Keratinocyte (primary cell): ENCODE results near the gene KCNMA1. TPM values are rescaled to one million over a fixed set of nuclear protein-coding genes. Genes with fewer than 3 reads are reported as not detected.

ENCODE experiments used
- DNase-seq: peaks from one replicate; pipeline ENCODE4 v3.0.0-alpha.2; 2011; ENCODE audit warnings: low read depth, missing footprints, low spot score
- FAIRE-seq: peaks from 2 replicates; lab custom pipeline; 2011; peaks lifted over from hg19 to GRCh38; lab: Jason Lieb, UNC
- H2AFZ ChIP-seq: 2 replicates; pipeline ENCODE4 v1.6.0; 2012; ENCODE audit warnings: low read length, control low read depth, inconsistent platforms; ENCODE audit not compliant: control insufficient read depth
- H3K27ac ChIP-seq: 2 replicates; pipeline ENCODE4 v1.5.1; 2011; ENCODE audit warnings: low read length; ENCODE audit not compliant: control insufficient read depth, insufficient read depth
- H3K27me3 ChIP-seq: 3 replicates; pipeline ENCODE4 v1.6.0; 2011; ENCODE audit warnings: low read length; ENCODE audit not compliant: control insufficient read depth, insufficient read depth; ENCODE audit errors: extremely low read depth
- H3K36me3 ChIP-seq, 2 experiments: 2 replicates in 1 of 2; 3 replicates in 1 of 2; pipeline ENCODE4 v1.5.1; 2011; ENCODE audit warnings: low read length in 2 of 2, mild to moderate bottlenecking in 1 of 2; ENCODE audit not compliant: control insufficient read depth in 2 of 2, insufficient read depth in 2 of 2; ENCODE audit errors: extremely low read depth in 1 of 2
- H3K4me1 ChIP-seq: 3 replicates; pipeline ENCODE4 v1.5.1; 2011; ENCODE audit warnings: low read length; ENCODE audit not compliant: control insufficient read depth, insufficient read depth; ENCODE audit errors: extremely low read depth
- H3K4me2 ChIP-seq: 3 replicates; pipeline ENCODE4 v1.6.0; 2011; ENCODE audit warnings: low read depth, low read length; ENCODE audit not compliant: control insufficient read depth, insufficient read depth; ENCODE audit errors: extremely low read depth
- H3K4me3 ChIP-seq, 3 experiments: fragments of 200-600 bp in 1 of 3; sonication (generic) in 1 of 3; 2 replicates in 2 of 3; 3 replicates in 1 of 3; pipeline ENCODE4 v1.5.1; 2011 to 2016; ENCODE audit warnings: low read length in 3 of 3, mild to moderate bottlenecking in 3 of 3, control low read depth in 2 of 3, inconsistent platforms in 1 of 3, low read depth in 1 of 3, mixed read lengths in 1 of 3, mixed run types in 1 of 3, moderate library complexity in 1 of 3; ENCODE audit not compliant: control insufficient read depth in 2 of 3, insufficient read depth in 2 of 3; ENCODE audit errors: extremely low read depth in 1 of 3
- H3K79me2 ChIP-seq: 2 replicates; pipeline ENCODE4 v1.6.0; 2012; ENCODE audit warnings: low read length; ENCODE audit not compliant: control insufficient read depth, insufficient read depth
- H3K9ac ChIP-seq: 3 replicates; pipeline ENCODE4 v1.6.0; 2011; ENCODE audit warnings: low read length; ENCODE audit not compliant: control insufficient read depth, insufficient read depth; ENCODE audit errors: extremely low read depth
- H3K9me1 ChIP-seq: 3 replicates; pipeline ENCODE4 v1.6.0; 2011; ENCODE audit warnings: low read length; ENCODE audit not compliant: control insufficient read depth, insufficient read depth; ENCODE audit errors: extremely low read depth
- H3K9me3 ChIP-seq: 2 replicates; pipeline ENCODE4 v1.5.1; 2012; ENCODE audit warnings: low read depth, low read length; ENCODE audit not compliant: control insufficient read depth
- H4K20me1 ChIP-seq: 3 replicates; pipeline ENCODE4 v1.6.0; 2011; ENCODE audit warnings: low read length; ENCODE audit not compliant: control insufficient read depth, insufficient read depth; ENCODE audit errors: extremely low read depth
- CTCF ChIP-seq, 3 experiments: IDR thresholded peaks in 1 of 3; conservative IDR thresholded peaks in 1 of 3; optimal IDR thresholded peaks in 1 of 3; 2 replicates in 2 of 3; 3 replicates in 1 of 3; pipeline versions ENCODE3 to v1.5.1; 2011; ENCODE audit warnings: low read length in 3 of 3, mild to moderate bottlenecking in 3 of 3, moderate library complexity in 2 of 3, control low read depth in 1 of 3, inconsistent platforms in 1 of 3; ENCODE audit not compliant: insufficient read depth in 2 of 3; ENCODE audit errors: extremely low read depth in 1 of 3
- EZH2 ChIP-seq: IDR thresholded peaks from one replicate; pipeline ENCODE4 v1.6.1; 2012; ENCODE audit warnings: inconsistent platforms, mild to moderate bottlenecking, low read length, moderate library complexity
- dilution Hi-C: fragments of 300-500 bp; cut with MboI; formaldehyde crosslinking; loops from one replicate; pipeline ENCODE4 v1.7.0; 2020; ENCODE audit warnings: low sequenced_read_pairs; ENCODE audit not compliant: extremely low pct_ligation_motif_present
- polyA plus RNA-seq, 5 experiments: library from polyadenylated mRNA; depleted of rRNA in 3 of 5; stranded (reverse) in 3 of 5; stranded (forward) in 1 of 5; unstranded in 1 of 5; fragments of >200 nt; gene quantifications; 1 replicate in 1 of 5; 2 replicates in 3 of 5; 3 replicates in 1 of 5; pipeline versions ENCODE4 v1.2.1 to v1.2.3, GENCODE V29; 2011 to 2012; ENCODE audit warnings: missing spikeins in 2 of 5, low read depth in 1 of 5, low replicate concordance in 1 of 5

KCNMA1 gene
- polyA plus RNA-seq, 1 donor (not counting 4 experiments of a cell fraction or from before 2014, with no cell fraction given), result 6.3 TPM

- Histone ChIP-seq H3K9me1 (no peaks in the 10 kb centered on the region), H3K36me3 (no peaks in the 10 kb centered on the region), H3K9ac (no peak overlapping the region), H3K4me1 (peaks cover 8% of the 10 kb centered on the region), H2AFZ (no peak overlapping the region), H3K79me2 (no peaks in the 10 kb centered on the region), H3K9me3 (no peaks in the 10 kb centered on the region), H3K4me2 (no peak overlapping the region), H4K20me1 (no peaks in the 10 kb centered on the region), H3K4me3 (no peak overlapping the region), H3K27ac (no peak overlapping the region), H3K27me3 (no peaks in the 10 kb centered on the region)
- no peak for FAIRE-seq
- DNase-seq, result no peak
- TF ChIP-seq CTCF (optimal IDR thresholded peaks at IDR 0.05 in 1 of 3, IDR thresholded peaks at IDR 0.05 in 1 of 3, conservative IDR thresholded peaks at IDR 0.05 in 1 of 3; ENCODE audit: extremely low read depth in 1 of 3, insufficient read depth in 2 of 3, low read length in 3 of 3), result no peak
- TF ChIP-seq EZH2, result no peak
- dilution Hi-C loops, result no loop called here
Observed at GRCh38 chr10:77522268-77522809, 115.3 kb downstream of the KCNMA1 start.

- dilution Hi-C loops, result no loop called here
- TF ChIP-seq CTCF (optimal IDR thresholded peaks at IDR 0.05 in 1 of 3, IDR thresholded peaks at IDR 0.05 in 1 of 3, conservative IDR thresholded peaks at IDR 0.05 in 1 of 3; ENCODE audit: extremely low read depth in 1 of 3, insufficient read depth in 2 of 3, low read length in 3 of 3), result no peak
- TF ChIP-seq EZH2, result no peak
- DNase-seq (no peak), FAIRE-seq (no peak)
- no peaks in the 10 kb centered on the region for H4K20me1 ChIP-seq
- H3K36me3 ChIP-seq, result no peaks in the 10 kb centered on the region
- H3K27ac ChIP-seq, result no peak overlapping the region
- H3K4me3 ChIP-seq, result no peak overlapping the region
- H3K79me2 ChIP-seq, result no peaks in the 10 kb centered on the region
- no peaks in the 10 kb centered on the region for H3K9me3 ChIP-seq
- no peak overlapping the region for H3K9ac ChIP-seq
- no peaks in the 10 kb centered on the region for H3K27me3 ChIP-seq
- H3K9me1 ChIP-seq, result no peaks in the 10 kb centered on the region
- peaks cover 8% of the 10 kb centered on the region for H3K4me1 ChIP-seq
- H2AFZ ChIP-seq, result no peak overlapping the region
- no peak overlapping the region for H3K4me2 ChIP-seq
Observed at GRCh38 chr10:77520995-77521394, 116.6 kb downstream of the KCNMA1 start.
